ENCODE data around the gene HOXD8. TPM values are rescaled to one million over a fixed set of nuclear protein-coding genes. Genes with fewer than 3 reads are reported as not detected.

The HOXD8 gene
- polyA plus RNA-seq, 1 of the 3 experiments (the other 2 are of a cell fraction), result 6.4 TPM

GRCh38 chr2:176105730-176106580 lies 23.6 kb upstream of the HOXD8 start:
- 53% methylated on average over 24 of the region's 25 CpGs for WGBS (ENCODE audit: low lambda C conversion rate)
- Histone ChIP-seq H3K36me3 (replicated peaks in 1 of 2; ENCODE audit: control insufficient read depth in 1 of 2, insufficient read depth in 2 of 2, low read length in 1 of 2) (no peaks in the 10 kb centered on the region), H3F3A (replicated peaks; ENCODE audit: insufficient read depth) (peaks cover 11% of the 10 kb centered on the region), H3K27me3 (ENCODE audit: insufficient read depth) (peaks cover 86% of the 10 kb centered on the region), H3K79me2 (ENCODE audit: insufficient read depth) (no peaks in the 10 kb centered on the region), H3K4me3 (ENCODE audit: low read depth in 2 of 2, low read length in 1 of 2) (no peak overlapping the region), H3K9me2 (no peaks in the 10 kb centered on the region), H2AFZ (ENCODE audit: low read depth) (no peak overlapping the region), H3K9ac (no peak overlapping the region), H3K9me3 (no peaks in the 10 kb centered on the region), H3K27ac (ENCODE audit: low read depth in 2 of 2, low read length in 1 of 2) (no peak overlapping the region), H3K4me1 (ENCODE audit: control insufficient read depth in 1 of 2, insufficient read depth in 2 of 2, low read depth in 1 of 2, low read length in 1 of 2) (peaks cover 0 to 13% of the 10 kb centered on the region in 2 experiments; a peak in 2 of 4 replicates), H3K4me2 (peak overlapping the region; percentile 63; the same call in 1 of the 2 replicates), H4K20me1 (ENCODE audit: insufficient read depth) (no peaks in the 10 kb centered on the region)
- TF ChIP-seq CHD2 (IDR thresholded peaks at IDR 0.05; ENCODE audit: low read length, partially characterized antibody) (no peak), MAX (IDR thresholded peaks at IDR 0.05; ENCODE audit: low read depth) (no peak), ELF1 (IDR thresholded peaks at IDR 0.05) (no peak), GATA2 (CRISPR knock-in tag; IDR thresholded peaks at IDR 0.05) (no peak), RCOR1 (IDR thresholded peaks at IDR 0.05; ENCODE audit: low read length) (no peak), FOXM1 (IDR thresholded peaks at IDR 0.05; ENCODE audit: low read depth) (no peak), NFIC (IDR thresholded peaks at IDR 0.05; ENCODE audit: borderline replicate concordance) (no peak), JUND (IDR thresholded peaks at IDR 0.05) (no peak), RFX5 (IDR thresholded peaks at IDR 0.05; ENCODE audit: low read length) (no peak)
- CTCF ChIA-PET, result interaction anchor here (0.7 to 17.7 kb wide), 11 partner anchors 8 to 1032 kb away, joined by 3 to 264 read pairs (median 4); partner anchors contain the start of genes HOXD10, HOXD12, HOXD13 and HOXD9
- POLR2A ChIA-PET, result interaction anchor here (0.7 kb wide), 1 partner anchor 1023 kb away, joined by 3 read pairs; no protein-coding TSS in a partner anchor
- DNase-seq, result no peak

- CTCF ChIA-PET, result interaction anchor here (0.7 to 17.7 kb wide), 7 partner anchors 9 to 855 kb away, joined by 3 to 264 read pairs (median 4); partner anchors contain the start of genes HOXD12, HOXD13 and HOXD9
- H3K4me1 ChIP-seq (ENCODE audit: control insufficient read depth in 1 of 2, insufficient read depth in 2 of 2, low read depth in 1 of 2, low read length in 1 of 2), result peaks cover 0 to 13% of the 10 kb centered on the region in 2 experiments; a peak in 3 of 4 replicates
- no peaks in the 10 kb centered on the region for H3K79me2 ChIP-seq (ENCODE audit: insufficient read depth)
- WGBS (ENCODE audit: low lambda C conversion rate), result 6% methylated on average over 61 of the region's 85 CpGs
- peaks cover 81% of the 10 kb centered on the region for H3K27me3 ChIP-seq (ENCODE audit: insufficient read depth)
- H3K9ac ChIP-seq, result no peak within 1 kb of the TSS
- H3K27ac ChIP-seq (ENCODE audit: low read depth in 2 of 2, low read length in 1 of 2), result no peak within 1 kb of the TSS
- POLR2A ChIA-PET, result interaction anchor here (0.6 to 0.7 kb wide), 2 partner anchors 548 to 1022 kb away, joined by 3 read pairs; no protein-coding TSS in a partner anchor
- peaks cover 11% of the 10 kb centered on the region for H3F3A ChIP-seq (replicated peaks; ENCODE audit: insufficient read depth)
- H3K36me3 ChIP-seq (replicated peaks in 1 of 2; ENCODE audit: control insufficient read depth in 1 of 2, insufficient read depth in 2 of 2, low read length in 1 of 2), result no peaks in the 10 kb centered on the region
- no peak within 1 kb of the TSS for H2AFZ ChIP-seq (ENCODE audit: low read depth)
- DNase-seq, result peak; percentile 69
- no peaks in the 10 kb centered on the region for H3K9me2 ChIP-seq
- peak within 1 kb of the TSS in 1 of 2 experiments; percentile 27; a peak in 2 of 4 replicates for H3K4me3 ChIP-seq (ENCODE audit: low read depth in 2 of 2, low read length in 1 of 2)
- H4K20me1 ChIP-seq (ENCODE audit: insufficient read depth), result no peaks in the 10 kb centered on the region
- no peaks in the 10 kb centered on the region for H3K9me3 ChIP-seq
- peak within 1 kb of the TSS; percentile 63 for H3K4me2 ChIP-seq
- TF ChIP-seq EZH2phosphoT487 (IDR thresholded peaks at IDR 0.05; ENCODE audit: borderline replicate concordance, low read depth), result peak; percentile 85; the same call in 1 of the 2 replicates
- no peak for TF ChIP-seq MEF2A (IDR thresholded peaks at IDR 0.05; ENCODE audit: borderline replicate concordance, low read depth)
- TF ChIP-seq USF1 (IDR thresholded peaks at IDR 0.05; ENCODE audit: borderline replicate concordance, low read depth), result peak; percentile 69
Observed at GRCh38 chr2:176106581-176107539, 22.6 kb upstream of the HOXD8 start, which contains the start of gene HOXD11. Gene HOXD11 (plus strand): TSS chr2:176107280. CDS start chr2:176107356, 76 bp downstream.

Measured in SK-N-SH (cell line).